SW 1271 (cell line): ENCODE measurements around the gene GPRC6A.
A peak's percentile ranks its signal among the peaks of the same experiment; 100 is the strongest.
"Not testable (repeated sequence)": the region's sequence is repeated elsewhere in the genome, so short reads cannot be mapped to it uniquely, and the experiment has no call there.

Experiments
- DNase-seq, 2 experiments: peaks; one replicate each; lab custom pipeline; 2025; lab: John Stamatoyannopoulos, UW

GPRC6A gene, protein sequence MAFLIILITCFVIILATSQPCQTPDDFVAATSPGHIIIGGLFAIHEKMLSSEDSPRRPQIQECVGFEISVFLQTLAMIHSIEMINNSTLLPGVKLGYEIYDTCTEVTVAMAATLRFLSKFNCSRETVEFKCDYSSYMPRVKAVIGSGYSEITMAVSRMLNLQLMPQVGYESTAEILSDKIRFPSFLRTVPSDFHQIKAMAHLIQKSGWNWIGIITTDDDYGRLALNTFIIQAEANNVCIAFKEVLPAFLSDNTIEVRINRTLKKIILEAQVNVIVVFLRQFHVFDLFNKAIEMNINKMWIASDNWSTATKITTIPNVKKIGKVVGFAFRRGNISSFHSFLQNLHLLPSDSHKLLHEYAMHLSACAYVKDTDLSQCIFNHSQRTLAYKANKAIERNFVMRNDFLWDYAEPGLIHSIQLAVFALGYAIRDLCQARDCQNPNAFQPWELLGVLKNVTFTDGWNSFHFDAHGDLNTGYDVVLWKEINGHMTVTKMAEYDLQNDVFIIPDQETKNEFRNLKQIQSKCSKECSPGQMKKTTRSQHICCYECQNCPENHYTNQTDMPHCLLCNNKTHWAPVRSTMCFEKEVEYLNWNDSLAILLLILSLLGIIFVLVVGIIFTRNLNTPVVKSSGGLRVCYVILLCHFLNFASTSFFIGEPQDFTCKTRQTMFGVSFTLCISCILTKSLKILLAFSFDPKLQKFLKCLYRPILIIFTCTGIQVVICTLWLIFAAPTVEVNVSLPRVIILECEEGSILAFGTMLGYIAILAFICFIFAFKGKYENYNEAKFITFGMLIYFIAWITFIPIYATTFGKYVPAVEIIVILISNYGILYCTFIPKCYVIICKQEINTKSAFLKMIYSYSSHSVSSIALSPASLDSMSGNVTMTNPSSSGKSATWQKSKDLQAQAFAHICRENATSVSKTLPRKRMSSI

DNA sequence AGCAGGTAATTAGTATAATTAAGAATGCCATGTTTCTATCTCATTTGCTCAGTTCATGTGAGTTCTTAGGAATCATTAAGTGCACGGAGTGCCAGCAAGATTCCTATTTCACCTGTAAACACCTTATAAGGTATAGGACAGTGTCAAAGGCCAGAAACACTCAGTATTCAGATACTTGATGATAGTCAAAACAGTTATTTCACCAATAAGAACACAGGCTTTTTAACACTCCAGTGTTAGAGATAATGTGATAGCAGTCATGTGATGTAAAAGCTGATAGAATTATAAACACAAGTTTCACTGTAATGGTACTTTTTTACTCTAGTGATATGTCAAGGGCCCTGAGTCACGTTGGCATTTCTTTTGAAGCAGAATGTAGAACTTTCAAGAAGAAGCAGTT lies at the start of gene GPRC6A:
TSS of gene GPRC6A (minus strand) at position 101 of the 400 bp plus-strand sequence. CDS start at position 31, 70 bp downstream.
- no peak for DNase-seq

DNA sequence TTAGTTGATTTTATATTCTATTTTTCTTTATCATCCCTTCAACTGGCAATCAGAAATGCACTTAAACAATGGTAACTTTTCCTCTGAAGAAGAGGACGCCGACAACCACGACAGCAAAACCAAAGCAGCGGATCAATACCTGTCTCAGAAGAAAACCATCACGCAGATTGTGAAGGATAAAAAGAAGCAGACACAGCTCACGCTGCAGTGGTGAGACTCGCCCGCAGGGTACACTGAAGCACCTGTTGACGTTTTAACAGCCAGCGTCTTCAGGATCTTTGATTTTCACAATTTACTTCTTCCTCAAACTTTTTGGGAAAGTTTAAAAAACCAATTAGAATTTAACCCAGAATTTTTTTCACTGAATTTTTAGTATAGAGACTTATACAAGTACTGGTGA lies 48.9 kb upstream of the GPRC6A start:
- DNase-seq: no peak

- no peak for DNase-seq
Observed at GRCh38 chr6:116876635-116877611, 48.0 kb upstream of the GPRC6A start, which contains the start of gene RFX6. Gene RFX6, plus strand, starts transcription at chr6:116877242. Its CDS starts 34 bp downstream, at chr6:116877276.

DNA sequence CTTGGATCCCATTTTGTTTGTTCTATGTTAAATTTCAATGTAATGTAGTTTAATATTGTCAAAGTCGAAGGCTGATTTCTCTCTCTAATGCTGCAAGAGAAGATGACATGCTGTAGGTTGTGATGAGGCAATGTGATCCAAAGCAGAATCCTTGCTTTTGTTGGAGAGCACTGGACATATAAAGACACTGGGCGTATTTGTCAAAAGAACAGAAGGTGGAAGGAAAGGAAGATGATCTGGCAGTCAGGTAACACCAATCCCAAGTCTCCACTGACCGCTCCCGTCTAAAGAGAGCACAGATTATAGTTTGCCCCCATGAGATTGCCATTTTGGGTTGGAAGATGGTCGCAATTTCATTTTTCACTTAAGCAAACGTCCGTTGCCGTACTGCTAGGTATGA lies 47.2 kb upstream of the GPRC6A start:
- DNase-seq: no peak

GRCh38 chr6:116872771-116873170 lies 43.9 kb upstream of the GPRC6A start:
- no peak for DNase-seq

- DNase-seq: no peak
Observed at GRCh38 chr6:116866281-116866871, 37.5 kb upstream of the GPRC6A start.

GRCh38 chr6:116859264-116859663 lies 30.4 kb upstream of the GPRC6A start:
- DNase-seq: no peak

DNA sequence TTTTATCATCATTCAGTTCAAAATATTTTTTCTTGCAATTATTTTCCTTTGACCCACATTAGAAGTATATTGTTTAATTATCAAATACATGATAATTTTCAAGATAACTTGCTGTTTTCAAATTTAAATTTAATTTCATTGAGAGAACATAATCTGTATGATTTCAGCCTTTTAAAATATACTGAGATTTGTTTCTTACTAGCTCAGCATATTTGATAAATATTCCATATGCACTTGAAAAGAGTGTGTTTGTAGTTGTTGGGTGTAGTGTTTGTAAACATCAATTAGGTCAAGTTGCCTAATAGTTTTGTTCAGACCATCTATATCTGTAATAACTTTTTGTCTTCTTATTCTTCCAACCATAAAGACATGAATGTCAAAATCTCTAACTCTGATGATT lies 29.2 kb upstream of the GPRC6A start:
- DNase-seq: no peak

DNA sequence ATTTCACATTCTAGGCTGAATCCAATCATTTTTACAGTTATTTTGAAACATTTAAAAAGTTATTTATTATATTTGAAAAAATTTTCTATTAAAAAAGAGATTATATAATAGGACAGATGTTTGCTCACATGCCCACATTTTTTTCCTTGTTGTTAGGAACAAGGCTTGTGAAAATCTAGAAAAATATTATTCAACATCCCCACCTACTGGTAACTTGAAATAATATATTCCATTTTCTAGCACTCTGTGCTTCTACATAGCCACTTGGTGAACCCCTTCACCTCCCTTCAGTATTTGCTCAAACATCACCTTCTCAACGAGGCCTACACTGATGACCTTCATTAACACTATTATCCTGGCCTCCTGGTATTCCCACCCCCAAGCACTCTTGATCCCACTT lies 18.3 kb upstream of the GPRC6A start:
- DNase-seq: peak in 1 of 2 experiments; percentile 42

- no peak for DNase-seq
Observed at GRCh38 chr6:116842459-116842858, 13.6 kb upstream of the GPRC6A start.

- DNase-seq: no peak
Observed at GRCh38 chr6:116840091-116840490, 11.2 kb upstream of the GPRC6A start.

DNA sequence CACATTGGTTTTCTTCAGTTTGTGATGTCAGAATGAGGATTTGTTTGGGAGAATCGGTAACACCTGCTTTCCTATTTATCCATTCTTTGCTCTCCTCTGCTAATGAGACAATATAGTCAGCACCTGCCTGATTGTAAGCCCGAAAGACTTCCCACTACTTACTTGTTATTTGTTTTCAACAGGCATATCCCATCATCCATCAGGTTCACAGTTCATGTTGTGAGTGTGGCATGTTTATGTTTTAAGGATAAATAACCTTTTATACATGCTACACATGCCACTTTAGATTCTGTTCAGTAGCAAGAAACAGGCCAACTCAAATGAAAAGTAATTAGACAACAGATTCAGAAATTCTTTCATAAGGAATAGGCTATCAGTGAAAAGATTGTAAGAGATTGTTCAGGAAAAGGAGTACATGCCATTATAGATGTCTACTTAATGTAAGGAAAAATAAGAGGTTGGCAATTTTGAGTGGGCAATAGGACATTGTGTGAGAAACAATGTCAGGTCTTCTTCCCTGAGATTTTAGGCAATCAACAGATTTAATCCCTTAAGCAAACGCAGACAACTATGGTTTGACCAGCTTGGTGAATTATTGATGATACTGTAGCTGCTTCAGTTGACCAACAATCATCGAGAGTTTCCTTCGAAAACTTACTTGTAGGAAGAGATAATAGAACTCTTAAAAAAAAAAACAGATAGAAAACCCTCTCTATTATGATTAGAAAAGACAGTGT lies 7.9 kb upstream of the GPRC6A start:
- no peak for DNase-seq

GRCh38 chr6:116834526-116834925 lies 5.6 kb upstream of the GPRC6A start:
- not testable (repeated sequence) for DNase-seq

- no peak for DNase-seq
Observed at GRCh38 chr6:116827561-116828240, 1.2 kb downstream of the GPRC6A start.

- DNase-seq: not testable (repeated sequence)
Observed at GRCh38 chr6:116816336-116816735, 12.5 kb downstream of the GPRC6A start.

- DNase-seq: no peak
Observed at GRCh38 chr6:116812051-116812650, 16.7 kb downstream of the GPRC6A start.

DNA sequence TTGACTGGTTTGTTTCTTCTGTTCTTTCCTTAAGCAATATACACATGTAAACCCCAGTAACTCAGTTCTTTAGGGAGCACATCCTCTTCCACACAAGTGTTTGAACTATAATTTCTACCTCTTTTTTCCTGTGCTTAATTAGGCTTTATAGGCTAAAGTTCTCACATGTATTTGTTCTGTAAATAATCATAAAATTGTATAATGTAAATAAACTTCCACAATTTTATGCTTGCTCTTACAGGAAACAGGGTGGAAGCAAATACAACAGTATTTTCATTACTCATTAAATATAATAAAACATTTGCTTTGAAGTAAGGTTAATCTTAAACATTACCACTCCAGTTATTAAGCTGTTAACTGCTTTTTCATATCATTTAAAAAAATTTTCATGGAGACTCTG lies 26.9 kb downstream of the GPRC6A start:
- DNase-seq: no peak

- no peak for DNase-seq
Observed at GRCh38 chr6:116799945-116800344, 28.9 kb downstream of the GPRC6A start.

- DNase-seq: no peak
Observed at GRCh38 chr6:116797585-116797984, 31.3 kb downstream of the GPRC6A start.
